DMS153 (cell line): ENCODE data around the gene KIF4B.
"Not testable (repeated sequence)": the region's sequence is repeated elsewhere in the genome, so short reads cannot be mapped to it uniquely, and the experiment has no call there.

ENCODE experiments used
- DNase-seq: peaks from one replicate; lab custom pipeline; 2025; lab: John Stamatoyannopoulos, UW

Gene KIF4B

DNA sequence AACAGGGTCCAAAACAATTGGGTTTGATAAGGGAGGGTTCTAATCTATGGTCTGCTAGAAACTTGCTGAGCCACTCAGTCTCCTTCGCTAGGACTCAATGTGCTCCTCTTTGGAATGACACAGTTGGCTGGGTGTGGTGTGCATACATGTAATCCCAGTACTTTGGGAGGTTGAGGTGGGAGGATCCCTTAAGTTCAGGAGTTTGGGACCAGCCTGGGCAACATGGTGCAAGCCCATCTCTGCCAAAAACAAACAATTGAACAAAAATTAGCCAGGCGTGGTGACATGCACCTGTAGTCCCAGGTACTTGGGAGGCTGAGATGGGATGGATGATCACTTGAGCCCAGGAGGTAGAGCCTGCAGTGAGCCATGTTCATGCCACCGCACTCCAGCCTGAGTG, 2.7 kb upstream of the KIF4B start:
- DNase-seq: no peak

DNA sequence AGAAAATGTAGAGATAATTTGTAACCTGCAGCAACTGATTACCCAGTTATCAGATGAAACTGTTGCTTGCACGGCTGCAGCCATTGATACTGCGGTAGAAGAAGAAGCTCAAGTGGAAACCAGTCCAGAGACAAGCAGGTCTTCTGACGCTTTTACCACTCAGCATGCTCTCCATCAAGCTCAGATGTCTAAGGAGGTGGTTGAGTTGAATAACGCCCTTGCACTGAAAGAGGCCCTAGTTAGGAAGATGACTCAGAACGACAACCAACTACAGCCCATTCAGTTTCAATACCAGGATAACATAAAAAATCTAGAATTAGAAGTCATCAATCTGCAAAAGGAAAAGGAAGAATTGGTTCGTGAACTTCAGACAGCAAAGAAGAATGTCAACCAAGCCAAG, 1.7 kb downstream of the KIF4B start:
- DNase-seq: no peak

DNA sequence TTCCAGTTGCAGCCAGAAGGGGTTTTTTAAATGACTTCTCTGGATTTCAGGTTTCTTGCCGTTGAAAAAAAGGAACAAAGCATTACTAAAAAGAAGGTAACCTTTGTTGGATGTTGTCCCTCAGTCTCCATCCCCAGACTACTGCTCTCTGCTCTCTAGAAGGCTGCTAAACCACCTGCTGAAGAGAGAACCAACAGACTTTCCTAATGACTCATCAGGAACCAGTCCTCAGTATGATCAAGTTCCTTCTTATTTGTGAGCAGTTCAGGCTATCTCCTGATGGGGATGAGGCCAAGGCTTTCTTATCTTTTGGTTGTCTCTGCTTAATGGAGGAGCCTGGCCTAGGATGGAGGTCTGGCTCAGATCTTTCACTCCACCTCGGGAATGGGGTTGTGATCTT, 4.1 kb downstream of the KIF4B start:
- no peak for DNase-seq

DNA sequence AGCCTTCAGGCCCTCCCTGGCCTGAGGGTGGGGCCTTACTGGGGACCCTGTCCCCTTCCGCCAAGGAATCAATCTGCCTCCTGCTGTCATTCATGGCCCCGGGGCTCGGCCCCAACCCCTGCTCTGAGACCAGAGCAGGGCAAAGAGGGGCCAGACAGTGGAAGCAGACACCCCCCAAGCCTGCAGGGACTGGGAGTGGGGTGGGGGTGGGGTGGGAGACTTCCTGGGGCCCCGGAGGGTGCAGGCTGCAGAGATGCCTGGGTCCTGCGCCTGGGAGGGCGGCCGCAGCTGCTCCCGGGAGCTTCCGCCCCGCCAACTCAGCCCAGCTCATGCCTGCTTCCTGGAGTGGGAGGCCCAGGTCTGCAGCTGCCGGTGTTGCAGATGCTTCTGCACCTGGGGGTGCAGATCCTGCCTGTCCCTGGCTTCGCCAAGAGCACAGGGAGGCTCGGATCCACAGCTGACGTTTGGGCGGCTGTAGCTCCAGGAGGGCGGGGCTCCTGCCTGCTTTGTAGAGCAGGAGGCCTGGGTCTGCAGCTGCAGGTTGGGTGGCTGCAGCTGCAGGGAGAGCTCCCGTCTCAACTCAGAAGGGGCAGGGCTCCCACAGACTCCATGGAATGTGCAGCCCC, 6.2 kb downstream of the KIF4B start:
- DNase-seq: no peak

DNA sequence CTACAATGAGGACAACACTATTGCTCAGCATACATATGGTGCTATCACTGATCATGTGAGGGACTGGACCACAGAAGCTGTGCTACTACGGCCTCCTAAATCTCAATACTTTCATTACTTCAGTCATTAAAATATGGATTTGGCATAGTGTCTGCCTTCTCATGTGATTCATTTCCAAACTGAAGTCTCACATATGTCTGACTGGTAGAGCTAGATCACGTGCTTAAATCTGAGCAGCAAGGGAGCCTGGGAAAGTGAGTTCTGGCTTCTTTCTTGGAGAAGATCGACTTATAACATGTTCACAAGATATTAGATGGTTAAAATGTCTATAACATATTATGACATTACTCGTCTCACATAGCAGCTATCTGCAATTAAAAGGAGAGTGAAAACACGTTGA, 8.3 kb downstream of the KIF4B start:
- DNase-seq: no peak

DNA sequence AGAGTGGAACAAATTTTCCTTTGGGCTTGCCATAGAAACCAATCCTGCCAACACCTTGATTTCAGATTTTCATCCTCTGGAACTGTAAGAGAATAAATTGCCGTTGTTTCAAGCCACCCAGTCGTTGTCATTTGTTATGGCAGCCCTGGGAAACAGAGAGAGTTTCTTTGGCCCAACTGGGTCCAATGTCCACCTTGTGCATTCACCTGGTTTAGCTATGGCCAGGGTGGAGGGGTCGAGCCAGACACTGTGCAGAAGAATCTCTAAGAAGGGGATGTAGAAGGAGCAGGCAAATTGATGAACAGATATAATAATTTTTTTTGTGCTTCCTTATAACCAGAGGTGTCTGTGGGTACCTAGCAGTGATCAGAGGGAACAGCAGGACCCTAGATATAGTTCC, 9.8 kb downstream of the KIF4B start:
- no peak for DNase-seq

DNA sequence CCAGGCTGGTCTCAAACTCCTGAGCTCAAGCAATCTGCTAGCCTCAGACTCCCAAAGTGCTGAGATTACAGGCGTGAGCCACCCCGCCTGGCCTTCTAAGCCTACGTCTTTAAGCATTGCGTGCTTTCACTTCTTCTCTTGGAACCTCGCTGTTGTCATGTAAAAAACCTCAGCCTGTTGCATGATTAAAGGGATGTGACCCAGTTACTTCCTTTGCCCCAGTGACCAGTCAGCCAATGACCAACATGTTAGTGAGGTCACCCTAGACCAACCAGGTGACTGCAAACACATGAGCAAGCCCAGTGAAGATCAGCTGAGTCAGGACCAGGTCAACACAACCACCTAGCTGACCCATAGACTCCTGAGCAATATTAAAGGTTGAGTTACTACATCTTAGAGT, 10.5 kb downstream of the KIF4B start:
- no peak for DNase-seq

DNA sequence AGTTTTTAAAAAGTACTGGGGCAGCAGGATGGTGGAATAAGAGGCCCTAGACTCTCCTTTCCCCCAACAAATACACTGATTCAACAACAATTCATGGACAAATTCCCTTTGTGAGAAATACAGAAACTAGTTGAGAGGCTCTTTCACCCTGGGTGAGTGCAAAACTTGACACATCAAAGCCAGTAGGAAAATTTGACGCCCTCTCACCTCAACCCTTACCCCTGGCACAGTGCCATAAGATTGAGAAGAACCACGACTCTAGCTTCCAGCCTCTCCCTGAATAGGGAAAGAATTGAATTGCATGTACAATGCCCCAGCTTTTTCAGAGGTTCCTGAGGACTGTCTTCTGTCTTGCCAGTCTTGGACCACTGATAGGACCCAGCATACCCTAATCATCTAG, 12.3 kb downstream of the KIF4B start:
- no peak for DNase-seq

DNA sequence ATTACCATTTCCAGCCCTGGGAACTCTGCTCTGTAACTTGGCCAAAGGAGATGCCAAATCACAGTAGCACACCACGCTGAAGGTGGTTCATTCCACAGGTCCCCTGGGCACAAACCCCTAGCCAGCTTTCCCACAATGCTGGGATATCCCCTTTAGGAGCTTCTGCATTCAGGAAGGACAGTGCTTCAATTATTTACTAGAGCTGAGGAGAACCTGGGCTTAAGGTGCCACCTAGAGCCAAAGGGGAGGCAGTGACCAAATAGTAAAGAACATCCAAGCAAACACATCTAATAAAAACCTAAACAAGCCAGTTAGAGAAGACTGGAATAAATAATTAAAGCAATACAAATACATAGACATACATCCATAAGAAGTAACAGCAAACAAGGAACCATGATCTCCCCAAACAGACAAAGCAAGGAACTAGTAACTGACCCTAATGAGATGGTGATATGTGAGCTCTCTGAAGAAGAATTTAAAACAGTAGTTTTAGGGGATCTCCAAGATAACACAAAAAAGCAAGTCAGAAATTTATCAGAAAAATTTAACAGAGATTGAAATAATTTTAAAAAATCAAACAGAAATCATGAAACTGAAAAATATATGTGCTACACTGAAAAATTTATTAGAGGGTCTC, 14.6 kb downstream of the KIF4B start:
- DNase-seq: no peak

DNA sequence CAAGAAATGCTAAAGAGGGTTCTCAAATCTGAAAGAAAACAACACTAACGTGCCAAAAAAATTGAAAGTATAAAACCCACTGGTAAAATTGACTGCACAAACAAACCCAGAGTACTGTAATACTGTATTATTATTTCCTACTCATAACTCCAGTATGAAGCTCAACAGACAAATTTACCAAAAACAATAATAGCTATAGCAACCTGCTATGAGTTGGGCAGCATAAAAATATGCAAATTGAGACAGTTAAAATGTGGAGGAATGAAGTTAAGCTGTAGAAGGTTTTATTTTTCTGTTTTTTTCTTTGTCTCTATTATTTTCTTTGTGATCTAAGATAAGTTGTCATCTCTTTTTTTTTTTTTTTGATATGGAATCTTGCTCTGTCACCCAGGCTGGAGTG, 15.7 kb downstream of the KIF4B start:
- no peak for DNase-seq

DNA sequence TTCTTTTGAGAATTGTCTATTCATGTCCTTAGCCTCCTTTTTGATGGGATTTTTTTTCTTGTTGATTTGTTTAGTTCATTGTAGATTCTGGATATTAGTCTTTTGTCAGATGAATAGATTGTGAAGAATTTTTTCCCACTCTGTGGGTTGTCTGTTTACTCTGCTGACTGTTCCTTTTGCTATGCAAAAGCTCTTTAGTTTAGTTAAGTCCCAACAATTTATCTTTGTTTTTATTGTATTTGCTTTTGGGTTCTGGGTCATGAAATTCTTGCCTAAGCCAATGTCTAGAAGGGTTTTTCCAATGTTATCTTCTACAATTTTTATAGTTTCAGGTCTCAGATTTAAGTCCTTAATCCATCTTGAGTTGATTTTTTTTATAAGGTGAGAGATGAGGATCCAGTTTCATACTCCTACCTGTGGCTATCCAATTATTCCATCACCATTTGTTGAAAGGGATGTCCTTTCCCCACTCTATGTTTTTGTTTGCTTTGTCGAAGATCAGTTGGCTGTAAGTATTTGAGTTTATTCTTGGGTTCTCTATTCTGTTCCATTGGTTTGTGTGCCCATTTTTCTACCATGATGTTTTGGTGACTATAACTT, 20.7 kb downstream of the KIF4B start:
- not testable (repeated sequence) for DNase-seq

DNA sequence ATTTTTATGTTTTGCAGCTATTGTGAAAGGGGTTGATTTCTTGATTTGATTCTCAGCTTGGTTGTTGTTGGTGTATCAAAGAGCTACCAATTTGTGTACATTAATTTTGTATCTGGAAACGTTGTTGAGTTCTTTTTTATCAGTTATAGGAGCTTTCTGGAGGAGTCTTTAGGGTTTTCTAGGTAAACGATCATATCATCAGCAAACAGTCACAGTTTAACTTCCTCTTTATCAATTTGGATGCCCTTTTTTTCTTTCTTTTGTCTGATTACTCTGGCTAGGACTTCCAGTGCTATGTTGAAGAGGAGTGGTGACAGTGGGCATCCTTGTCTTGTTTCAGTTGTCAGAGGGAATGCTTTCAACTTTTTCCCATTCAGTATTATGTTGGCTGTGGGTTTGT, 21.5 kb downstream of the KIF4B start:
- DNase-seq: not testable (repeated sequence)

DNA sequence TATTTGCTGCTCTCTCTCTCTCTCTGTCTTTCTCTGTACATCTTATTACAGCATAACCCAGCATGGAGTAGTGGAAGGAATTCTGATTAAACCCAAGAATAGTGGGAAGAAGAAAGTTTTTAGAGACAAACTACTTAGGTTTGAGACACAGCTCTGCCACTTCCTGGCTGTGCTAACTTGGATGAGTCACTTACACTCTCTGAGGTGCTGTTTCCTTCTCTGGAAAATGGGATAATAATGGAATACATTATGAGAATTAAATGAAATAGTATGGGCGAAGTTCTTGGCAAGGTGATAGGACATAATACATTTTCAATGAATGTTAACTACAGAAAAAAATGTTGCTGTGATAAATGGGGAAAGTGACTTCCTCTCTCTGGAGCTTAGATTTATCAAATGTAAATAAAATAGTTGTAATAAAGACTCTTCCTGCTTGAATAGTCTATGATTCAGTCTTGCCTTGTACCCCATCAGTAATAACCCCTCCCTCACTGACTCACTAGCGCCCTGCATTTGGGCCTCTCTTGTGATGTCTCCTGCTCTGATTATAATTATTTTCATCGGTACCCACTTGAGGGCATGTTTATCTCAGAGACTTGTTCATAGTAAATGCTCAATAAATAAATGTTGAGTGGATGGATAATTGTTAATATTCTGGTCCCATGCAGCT, 27.6 kb downstream of the KIF4B start:
- no peak for DNase-seq

DNA sequence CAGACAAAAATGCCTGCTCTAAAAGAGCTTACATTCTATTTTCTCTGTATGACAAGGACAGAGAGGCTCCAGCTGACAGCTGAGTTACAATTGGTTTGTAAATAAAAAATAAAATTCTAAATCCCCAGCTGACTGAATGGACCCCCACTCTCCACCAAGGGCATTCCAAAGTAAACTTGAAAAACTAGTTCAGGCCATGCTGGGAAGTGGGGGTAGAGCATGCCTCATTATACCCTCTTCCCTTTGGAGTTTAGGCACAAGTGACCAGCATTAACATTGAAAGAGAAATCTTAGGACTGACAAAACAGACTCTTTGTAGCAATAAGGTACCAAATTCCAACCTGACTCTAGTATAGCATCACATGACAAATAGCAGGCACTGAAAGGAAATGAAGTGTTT, 31.0 kb downstream of the KIF4B start:
- DNase-seq: no peak

DNA sequence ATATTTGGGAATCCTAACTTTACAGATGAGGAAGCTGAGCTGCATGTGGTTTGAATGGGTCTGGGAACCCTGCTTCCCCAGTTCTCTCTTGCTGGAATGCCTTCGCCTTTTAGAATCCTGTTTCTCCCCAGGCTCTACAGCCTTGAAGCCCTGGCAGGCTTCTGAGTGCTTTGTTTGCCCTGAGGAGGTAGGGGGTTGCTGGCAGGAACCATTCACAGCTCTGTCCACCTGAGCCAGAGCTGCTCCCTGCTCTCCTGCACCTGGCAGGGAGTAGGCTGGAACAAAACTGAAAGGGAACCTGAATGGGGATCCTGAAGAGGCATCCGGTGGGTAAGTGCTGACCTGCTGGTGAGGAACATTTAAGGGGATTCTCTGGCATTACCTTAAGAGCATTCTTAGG, 33.0 kb downstream of the KIF4B start:
- DNase-seq: no peak

DNA sequence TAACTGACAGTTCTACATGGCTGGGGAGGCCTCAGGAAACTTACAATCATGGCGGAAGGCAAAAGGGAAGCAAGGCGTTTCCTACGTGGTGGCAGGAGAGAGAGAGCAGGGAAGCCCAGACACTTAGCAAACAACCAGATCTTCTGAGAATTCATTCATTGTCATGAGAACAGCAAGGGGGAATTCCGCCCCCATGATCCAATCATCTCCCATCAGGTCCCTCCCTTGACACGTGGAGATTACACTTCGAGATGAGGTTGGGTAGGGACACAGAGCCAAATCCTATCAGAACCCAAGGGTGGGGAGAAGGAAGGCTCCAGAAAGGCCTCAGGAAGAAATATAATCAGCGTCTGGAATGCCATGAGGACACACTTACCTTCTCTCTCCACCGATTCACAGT, 34.3 kb downstream of the KIF4B start:
- DNase-seq: no peak

DNA sequence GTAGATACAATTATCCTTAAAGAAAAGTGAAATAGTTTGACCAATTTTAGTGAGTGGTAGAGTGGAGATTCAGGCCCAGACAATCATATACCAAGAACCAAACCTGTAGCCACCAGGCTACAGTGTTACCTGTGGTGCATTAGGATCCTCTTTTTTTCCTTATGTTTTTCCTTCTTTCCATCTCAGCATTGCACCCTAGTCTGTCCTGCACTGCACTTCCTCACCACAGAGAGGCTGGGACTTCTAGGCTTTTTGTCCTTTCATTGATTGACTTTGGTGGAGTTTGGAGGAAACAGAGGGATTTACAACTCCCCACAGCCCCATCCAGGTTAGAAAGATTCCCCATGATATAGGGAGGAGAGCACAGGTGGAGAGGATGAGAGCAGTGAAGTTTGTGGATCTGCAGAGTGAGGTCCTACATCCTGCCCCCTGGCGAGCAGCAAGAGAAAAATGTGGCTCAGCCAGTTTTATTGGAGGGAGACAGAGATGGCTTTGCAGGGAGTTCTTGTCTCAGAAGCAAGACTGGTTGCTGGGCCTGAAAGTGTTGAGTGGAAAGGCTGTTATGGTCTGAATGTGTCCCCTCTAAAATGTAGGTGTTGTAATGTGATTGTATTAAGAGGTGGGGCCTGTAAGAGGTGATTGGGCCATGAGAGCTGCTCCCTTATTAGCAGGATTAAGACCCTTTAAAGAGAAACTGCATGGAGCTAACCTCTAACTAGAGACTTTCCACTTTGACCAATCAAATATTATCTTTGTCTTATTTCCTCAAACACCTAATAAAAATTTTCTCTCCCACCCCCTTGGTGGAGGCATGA, 36.2 kb downstream of the KIF4B start:
- DNase-seq: no peak

DNA sequence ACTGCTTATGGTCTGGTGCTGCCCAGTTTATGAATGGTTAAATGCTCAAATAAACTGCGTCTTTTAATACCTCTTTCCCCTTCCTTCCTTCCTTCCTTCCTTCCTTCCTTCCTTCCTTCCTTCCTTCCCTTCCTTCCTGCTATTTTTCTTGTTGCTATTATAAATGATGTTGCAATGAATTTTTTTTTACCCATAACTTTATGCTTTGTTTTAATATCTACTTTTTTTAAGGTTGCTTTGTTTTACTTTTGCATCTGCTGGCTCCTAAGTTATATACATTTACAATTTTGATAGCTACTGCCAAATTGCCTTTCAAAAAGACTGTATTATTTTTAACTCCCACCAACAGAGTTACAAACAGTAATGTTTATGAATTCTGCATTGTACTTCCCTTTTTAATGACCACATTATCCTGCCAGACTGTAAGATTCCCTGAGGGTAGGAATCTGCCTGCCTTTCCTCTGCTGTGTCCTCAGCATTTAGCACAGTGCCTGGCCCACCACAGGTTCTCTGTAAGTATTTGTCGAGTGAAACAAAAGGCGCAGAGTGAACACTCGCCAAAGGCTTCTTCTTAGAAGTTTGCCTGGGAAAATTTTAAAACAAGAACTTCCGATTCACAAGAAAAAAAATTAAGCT, 36.9 kb downstream of the KIF4B start:
- no peak for DNase-seq

DNA sequence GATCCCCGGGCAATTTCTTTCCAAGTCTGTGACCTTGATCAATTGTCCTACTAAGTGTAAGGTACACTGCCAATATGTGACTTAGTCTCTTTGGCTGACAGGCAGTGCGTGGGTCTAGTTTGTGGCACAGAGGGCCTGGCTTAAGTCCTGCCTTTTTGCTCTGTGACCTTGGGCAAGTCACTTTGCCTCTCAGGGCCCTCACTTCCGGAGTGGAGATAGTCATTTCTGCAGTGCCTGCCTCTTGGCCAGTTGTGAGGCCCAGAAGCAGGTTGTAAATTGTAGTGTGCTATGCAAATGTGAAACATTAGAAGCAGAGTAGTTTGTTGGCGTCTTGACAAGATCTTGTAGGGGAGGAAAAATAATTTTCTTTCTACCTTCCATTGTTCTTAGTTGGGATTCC, 39.0 kb downstream of the KIF4B start:
- DNase-seq: no peak

DNA sequence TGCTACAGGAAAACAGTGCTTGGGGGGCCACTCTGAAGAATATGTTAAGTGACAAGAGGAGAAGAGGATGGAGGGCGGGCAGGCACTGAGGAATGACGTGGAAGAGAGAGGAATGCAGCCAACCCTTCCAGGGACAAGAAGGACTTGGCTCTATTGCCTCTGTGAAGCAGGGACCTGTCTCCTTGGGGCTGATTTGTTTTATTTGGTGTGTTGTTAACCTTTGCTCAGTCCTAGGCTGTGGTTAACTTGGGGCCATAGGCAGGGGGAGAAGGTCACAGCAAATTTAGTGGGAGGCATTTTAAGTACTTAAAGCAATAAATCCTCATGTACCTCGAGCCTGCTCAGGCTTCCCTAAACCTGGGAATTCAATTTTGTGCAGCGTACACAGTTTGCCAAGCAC, 39.9 kb downstream of the KIF4B start:
- DNase-seq: no peak

DNA sequence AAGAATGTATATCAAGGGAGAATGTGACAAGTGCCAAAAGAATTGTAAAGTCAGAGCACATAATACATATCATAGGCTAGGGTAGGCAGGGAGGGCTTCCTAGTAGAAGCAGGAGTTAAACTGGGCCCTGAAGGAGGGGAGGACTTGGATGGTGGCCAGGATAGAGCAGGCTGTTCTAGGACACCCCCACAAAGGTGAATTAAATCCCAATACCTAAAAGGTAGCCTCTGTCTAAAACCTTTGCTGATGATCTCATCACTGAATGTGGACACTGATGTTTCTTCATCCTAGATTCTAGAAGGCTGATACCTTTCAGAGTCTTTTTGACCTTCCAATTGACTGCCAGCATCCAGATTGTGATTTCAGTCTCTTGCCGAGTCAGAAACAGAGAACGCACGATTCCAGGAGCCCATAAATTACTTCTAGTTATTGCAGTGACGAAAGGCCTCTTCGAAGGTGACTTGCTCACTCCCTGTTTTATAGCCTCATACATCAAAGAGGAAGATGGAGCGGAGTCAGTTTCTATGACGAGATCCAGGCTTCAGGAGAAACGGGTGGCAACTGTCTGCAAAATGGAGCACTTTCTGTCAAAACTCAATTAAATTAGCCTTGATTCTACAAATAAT, 43.2 kb downstream of the KIF4B start:
- no peak for DNase-seq

DNA sequence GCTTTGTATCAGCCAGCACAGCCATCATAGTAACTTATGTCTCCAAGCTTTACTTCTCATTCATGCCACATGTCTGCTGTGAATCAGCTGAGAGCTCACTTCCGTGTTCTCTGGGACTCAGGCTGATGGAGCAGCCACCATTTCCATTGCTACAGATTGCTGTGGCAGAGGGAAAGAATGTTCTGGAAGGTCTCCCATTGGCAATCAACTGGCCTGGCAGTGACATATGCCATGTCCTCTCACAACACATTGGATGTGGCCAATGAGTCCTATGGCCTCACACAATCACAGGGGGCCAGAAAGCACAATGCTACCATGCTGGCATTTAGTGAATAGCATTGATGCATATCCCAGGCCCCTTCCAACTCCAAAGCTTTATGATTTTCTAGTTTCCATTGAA, 44.1 kb downstream of the KIF4B start:
- DNase-seq: no peak
